BLaER1 (cell line): Measurements from ENCODE around the gene CRYGB.

Source experiments
- H3K27ac ChIP-seq: shearing (Covaris generic); formaldehyde crosslinking; 2 replicates; pipeline ENCODE4 v1.8.1; 2022
- H3K27me3 ChIP-seq: shearing (Covaris generic); formaldehyde crosslinking; 2 replicates; pipeline ENCODE4 v1.8.1; 2022
- H3K36me3 ChIP-seq: shearing (Covaris generic); formaldehyde crosslinking; 2 replicates; pipeline ENCODE4 v1.8.1; 2022
- H3K4me1 ChIP-seq: shearing (Covaris generic); formaldehyde crosslinking; 2 replicates; pipeline ENCODE4 v1.8.1; 2022
- H3K4me2 ChIP-seq: shearing (Covaris generic); formaldehyde crosslinking; 2 replicates; pipeline ENCODE4 v1.8.1; 2022
- H3K4me3 ChIP-seq: shearing (Covaris generic); formaldehyde crosslinking; 2 replicates; pipeline ENCODE4 v1.8.1; 2022
- H3K9ac ChIP-seq: shearing (Covaris generic); formaldehyde crosslinking; 2 replicates; pipeline ENCODE4 v1.8.1; 2022
- H3K9me3 ChIP-seq: shearing (Covaris generic); formaldehyde crosslinking; 2 replicates; pipeline ENCODE4 v1.8.1; 2022
- H4K20me1 ChIP-seq: shearing (Covaris generic); formaldehyde crosslinking; 2 replicates; pipeline ENCODE4 v1.8.1; 2022
- Cebpa-rat ChIP-seq: shearing (Covaris generic); IDR thresholded peaks from 2 replicates; pipeline ENCODE4 v1.8.1; 2022

The CRYGB gene

GRCh38 chr2:208182835-208183234 lies 36.9 kb upstream of the CRYGB start:
- Histone ChIP-seq H4K20me1 (no peaks in the 10 kb centered on the region), H3K4me2 (no peak overlapping the region), H3K27ac (no peak overlapping the region), H3K27me3 (no peaks in the 10 kb centered on the region), H3K9me3 (no peaks in the 10 kb centered on the region), H3K4me1 (no peaks in the 10 kb centered on the region), H3K4me3 (no peak overlapping the region), H3K9ac (no peak overlapping the region), H3K36me3 (no peaks in the 10 kb centered on the region)
- TF ChIP-seq Cebpa-rat, result no peak

- no peak for TF ChIP-seq Cebpa-rat
- Histone ChIP-seq H3K27me3 (no peaks in the 10 kb centered on the region), H3K4me3 (no peak overlapping the region), H4K20me1 (no peaks in the 10 kb centered on the region), H3K27ac (no peak overlapping the region), H3K4me2 (no peak overlapping the region), H3K9ac (no peak overlapping the region), H3K4me1 (no peaks in the 10 kb centered on the region), H3K36me3 (no peaks in the 10 kb centered on the region), H3K9me3 (no peaks in the 10 kb centered on the region)
These were observed 33.2 kb upstream of the CRYGB start for GRCh38 chr2:208179028-208179609.

- H3K27me3 ChIP-seq, result no peaks in the 10 kb centered on the region
- no peaks in the 10 kb centered on the region for H3K9me3 ChIP-seq
- no peak overlapping the region for H3K4me2 ChIP-seq
- H3K4me1 ChIP-seq, result no peaks in the 10 kb centered on the region
- H4K20me1 ChIP-seq, result no peaks in the 10 kb centered on the region
- no peaks in the 10 kb centered on the region for H3K36me3 ChIP-seq
- no peak overlapping the region for H3K9ac ChIP-seq
- H3K27ac ChIP-seq, result no peak overlapping the region
- no peak for TF ChIP-seq Cebpa-rat
- no peak overlapping the region for H3K4me3 ChIP-seq
These were observed 29.8 kb upstream of the CRYGB start for GRCh38 chr2:208175840-208176153.

GRCh38 chr2:208175069-208175839 lies 29.3 kb upstream of the CRYGB start:
- Histone ChIP-seq H3K9ac (no peak overlapping the region), H3K36me3 (no peaks in the 10 kb centered on the region), H3K27ac (no peak overlapping the region), H3K4me1 (no peaks in the 10 kb centered on the region), H4K20me1 (no peaks in the 10 kb centered on the region), H3K9me3 (no peaks in the 10 kb centered on the region), H3K4me3 (no peak overlapping the region), H3K4me2 (no peak overlapping the region), H3K27me3 (no peaks in the 10 kb centered on the region)
- no peak for TF ChIP-seq Cebpa-rat

- H3K9ac ChIP-seq, result no peak overlapping the region
These were observed 28.2 kb upstream of the CRYGB start for GRCh38 chr2:208174144-208174543.

GRCh38 chr2:208172125-208172524 lies 26.2 kb upstream of the CRYGB start:
- H3K36me3 ChIP-seq, result no peaks in the 10 kb centered on the region
- H3K9ac ChIP-seq, result no peak overlapping the region
- no peaks in the 10 kb centered on the region for H3K9me3 ChIP-seq
- no peak overlapping the region for H3K4me2 ChIP-seq
- no peak overlapping the region for H3K4me3 ChIP-seq
- no peak for TF ChIP-seq Cebpa-rat
- no peaks in the 10 kb centered on the region for H3K4me1 ChIP-seq
- H4K20me1 ChIP-seq, result no peaks in the 10 kb centered on the region
- no peak overlapping the region for H3K27ac ChIP-seq
- H3K27me3 ChIP-seq, result no peaks in the 10 kb centered on the region

More at GRCh38 chr2:208174144-208174543, 28.2 kb upstream of the CRYGB start:
- Histone ChIP-seq H4K20me1 (no peaks in the 10 kb centered on the region), H3K9me3 (no peaks in the 10 kb centered on the region), H3K4me1 (no peaks in the 10 kb centered on the region), H3K4me2 (no peak overlapping the region), H3K4me3 (no peak overlapping the region), H3K27me3 (no peaks in the 10 kb centered on the region), H3K27ac (no peak overlapping the region), H3K36me3 (no peaks in the 10 kb centered on the region)
- TF ChIP-seq Cebpa-rat, result no peak

GRCh38 chr2:208164951-208165755 lies 19.2 kb upstream of the CRYGB start:
- Histone ChIP-seq H3K4me1 (no peaks in the 10 kb centered on the region), H3K27ac (no peak overlapping the region), H3K4me2 (no peak overlapping the region), H3K9ac (no peak overlapping the region), H3K36me3 (no peaks in the 10 kb centered on the region), H3K9me3 (no peaks in the 10 kb centered on the region), H3K4me3 (no peak overlapping the region), H3K27me3 (no peaks in the 10 kb centered on the region), H4K20me1 (no peaks in the 10 kb centered on the region)
- TF ChIP-seq Cebpa-rat, result no peak

GRCh38 chr2:208163489-208163888 lies 17.5 kb upstream of the CRYGB start, which contains the start of gene CRYGA:
Gene CRYGA, minus strand, starts transcription at chr2:208163589. Its CDS starts 33 bp downstream, at chr2:208163556.
- TF ChIP-seq Cebpa-rat, result no peak
- no peaks in the 10 kb centered on the region for H3K9me3 ChIP-seq
- no peaks in the 10 kb centered on the region for H4K20me1 ChIP-seq
- H3K36me3 ChIP-seq, result no peaks in the 10 kb centered on the region
- no peak within 1 kb of the TSS for H3K9ac ChIP-seq
- no peaks in the 10 kb centered on the region for H3K27me3 ChIP-seq
- no peak within 1 kb of the TSS for H3K27ac ChIP-seq
- H3K4me1 ChIP-seq, result no peaks in the 10 kb centered on the region
- no peak within 1 kb of the TSS for H3K4me2 ChIP-seq
- H3K4me3 ChIP-seq, result no peak within 1 kb of the TSS

- no peak overlapping the region for H3K4me3 ChIP-seq
- no peak for TF ChIP-seq Cebpa-rat
- H3K27ac ChIP-seq, result no peak overlapping the region
- H3K36me3 ChIP-seq, result no peaks in the 10 kb centered on the region
- H4K20me1 ChIP-seq, result no peaks in the 10 kb centered on the region
- H3K9ac ChIP-seq, result no peak overlapping the region
- peaks cover 6% of the 10 kb centered on the region for H3K9me3 ChIP-seq
- no peaks in the 10 kb centered on the region for H3K27me3 ChIP-seq
- H3K4me2 ChIP-seq, result no peak overlapping the region
- H3K4me1 ChIP-seq, result no peaks in the 10 kb centered on the region
These were observed 10.5 kb upstream of the CRYGB start for GRCh38 chr2:208156439-208156838.

GRCh38 chr2:208153156-208153555 lies 7.2 kb upstream of the CRYGB start:
- Histone ChIP-seq H3K4me1 (no peaks in the 10 kb centered on the region), H3K27ac (no peak overlapping the region), H3K4me2 (no peak overlapping the region), H3K27me3 (no peaks in the 10 kb centered on the region), H4K20me1 (no peaks in the 10 kb centered on the region), H3K4me3 (no peak overlapping the region), H3K36me3 (no peaks in the 10 kb centered on the region), H3K9me3 (peaks cover 13% of the 10 kb centered on the region), H3K9ac (no peak overlapping the region)
- no peak for TF ChIP-seq Cebpa-rat
